ENCODE data around the gene PRTG. TPM values are rescaled to one million over a fixed set of nuclear protein-coding genes. Genes with fewer than 3 reads are reported as not detected.

Gene PRTG
- polyA plus RNA-seq, 3 donors: not detected

DNA sequence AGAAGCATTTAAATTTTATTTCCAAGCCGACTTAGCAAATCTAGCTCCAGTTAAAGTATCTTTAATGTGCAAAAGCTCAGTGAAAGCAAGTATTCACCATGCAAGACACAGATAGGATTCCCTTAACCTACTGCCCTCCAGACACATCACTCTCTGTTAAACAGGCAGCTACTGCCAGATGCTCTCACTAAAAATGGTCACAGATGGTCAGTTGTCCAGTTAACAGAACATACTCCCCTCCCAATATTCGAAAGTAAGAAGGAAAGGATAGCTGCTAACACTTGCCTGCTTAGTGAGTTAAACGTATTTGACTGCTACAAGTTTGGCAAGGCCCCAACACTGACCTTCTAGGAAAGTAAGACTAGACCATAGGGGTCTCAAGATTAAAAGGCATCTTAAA, 73.7 kb downstream of the PRTG start:
- TF ChIP-seq, protein P1, sequence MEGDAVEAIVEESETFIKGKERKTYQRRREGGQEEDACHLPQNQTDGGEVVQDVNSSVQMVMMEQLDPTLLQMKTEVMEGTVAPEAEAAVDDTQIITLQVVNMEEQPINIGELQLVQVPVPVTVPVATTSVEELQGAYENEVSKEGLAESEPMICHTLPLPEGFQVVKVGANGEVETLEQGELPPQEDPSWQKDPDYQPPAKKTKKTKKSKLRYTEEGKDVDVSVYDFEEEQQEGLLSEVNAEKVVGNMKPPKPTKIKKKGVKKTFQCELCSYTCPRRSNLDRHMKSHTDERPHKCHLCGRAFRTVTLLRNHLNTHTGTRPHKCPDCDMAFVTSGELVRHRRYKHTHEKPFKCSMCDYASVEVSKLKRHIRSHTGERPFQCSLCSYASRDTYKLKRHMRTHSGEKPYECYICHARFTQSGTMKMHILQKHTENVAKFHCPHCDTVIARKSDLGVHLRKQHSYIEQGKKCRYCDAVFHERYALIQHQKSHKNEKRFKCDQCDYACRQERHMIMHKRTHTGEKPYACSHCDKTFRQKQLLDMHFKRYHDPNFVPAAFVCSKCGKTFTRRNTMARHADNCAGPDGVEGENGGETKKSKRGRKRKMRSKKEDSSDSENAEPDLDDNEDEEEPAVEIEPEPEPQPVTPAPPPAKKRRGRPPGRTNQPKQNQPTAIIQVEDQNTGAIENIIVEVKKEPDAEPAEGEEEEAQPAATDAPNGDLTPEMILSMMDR (IDR thresholded peaks at IDR 0.05): no peak
- Mint-ChIP-seq H3K27ac (no peak overlapping the region), H3K36me3 (no peaks in the 10 kb centered on the region), H3K27me3 (ENCODE audit: low read depth in 3 of 3) (peaks cover 0 to 3% (median 3%) of the 10 kb centered on the region in 3 donors), H3K9me3 (no peaks in the 10 kb centered on the region), H3K4me3 (no peak overlapping the region), H3K4me1 (no peaks in the 10 kb centered on the region)
- no peaks in the 10 kb centered on the region for H3K9me3 ChIP-seq (replicated peaks in 1 of 2; ENCODE audit: control insufficient read depth in 1 of 2, insufficient read depth in 1 of 2, low read length in 2 of 2)
- no peak overlapping the region for H2AFZ ChIP-seq (ENCODE audit: insufficient read depth, low read depth, low read length, poor library complexity, severe bottlenecking)
- DNase-seq: no peak
- H4K20me1 ChIP-seq (ENCODE audit: insufficient read depth, low read length): no peaks in the 10 kb centered on the region
- no peak overlapping the region for H3K4me2 ChIP-seq (replicated peaks; ENCODE audit: extremely low read depth, low read length, poor library complexity, severe bottlenecking)
- WGBS (ENCODE audit: insufficient coverage): 86% methylated on average over 1 of the region's 3 CpGs
- no peaks in the 10 kb centered on the region for H3K27me3 ChIP-seq (ENCODE audit: control insufficient read depth in 2 of 2, insufficient read depth in 2 of 2, low read length in 2 of 2)
- no peaks in the 10 kb centered on the region for H3K79me2 ChIP-seq (ENCODE audit: insufficient read depth, low read length)
- intact Hi-C loops (cut with micrococcal nuclease): no loop called here
- H3K4me3 ChIP-seq (replicated peaks in 1 of 3; ENCODE audit: low read depth in 2 of 3, low read length in 3 of 3): no peak overlapping the region
- H3K27ac ChIP-seq (ENCODE audit: low read depth in 1 of 2, low read length in 2 of 2): no peak overlapping the region
- H3K4me1 ChIP-seq (ENCODE audit: control insufficient read depth in 1 of 2, insufficient read depth in 2 of 2, low read length in 2 of 2): no peaks in the 10 kb centered on the region
- H3K9ac ChIP-seq (ENCODE audit: insufficient read depth, low read length, poor library complexity, severe bottlenecking): no peak overlapping the region
- H3K36me3 ChIP-seq (replicated peaks in 1 of 2; ENCODE audit: control insufficient read depth in 1 of 2, insufficient read depth in 2 of 2, low read length in 2 of 2): no peaks in the 10 kb centered on the region

DNA sequence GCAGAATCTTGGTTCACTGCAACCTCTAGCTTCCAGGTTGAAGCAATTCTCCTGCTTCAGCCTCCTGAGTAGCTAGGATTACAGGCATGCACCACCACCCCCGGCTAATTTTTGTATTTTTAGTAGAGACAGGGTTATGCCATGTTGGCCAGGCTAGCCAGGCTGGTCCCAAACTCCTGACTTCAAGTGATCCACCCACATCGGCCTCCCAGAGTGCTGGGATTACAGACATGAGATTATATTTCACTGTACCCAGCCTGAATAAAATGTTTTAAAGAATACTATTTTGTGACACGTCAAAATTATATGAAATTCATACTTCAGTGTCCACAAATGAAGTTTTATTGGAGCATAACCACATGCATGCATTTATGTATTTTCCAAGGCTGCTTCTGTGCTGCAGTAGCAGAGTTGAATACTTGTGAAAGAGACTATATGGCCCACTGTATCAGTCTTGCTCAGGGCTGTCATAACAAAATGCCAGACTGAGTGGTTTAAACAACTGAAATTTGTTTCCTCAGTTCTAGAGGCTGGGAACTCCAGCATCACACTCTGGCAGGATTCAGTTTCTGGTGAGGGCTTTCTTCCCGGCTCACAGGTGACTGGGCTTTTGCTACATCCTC, 77.2 kb downstream of the PRTG start:
- Histone ChIP-seq H3K4me2 (replicated peaks; ENCODE audit: extremely low read depth, low read length, poor library complexity, severe bottlenecking) (no peak overlapping the region), H3K36me3 (replicated peaks in 1 of 2; ENCODE audit: control insufficient read depth in 1 of 2, insufficient read depth in 2 of 2, low read length in 2 of 2) (no peaks in the 10 kb centered on the region), H3K9me3 (replicated peaks in 1 of 2; ENCODE audit: control insufficient read depth in 1 of 2, insufficient read depth in 1 of 2, low read length in 2 of 2) (no peaks in the 10 kb centered on the region), H4K20me1 (ENCODE audit: insufficient read depth, low read length) (no peaks in the 10 kb centered on the region), H3K79me2 (ENCODE audit: insufficient read depth, low read length) (no peaks in the 10 kb centered on the region), H3K9ac (ENCODE audit: insufficient read depth, low read length, poor library complexity, severe bottlenecking) (no peak overlapping the region), H3K27ac (ENCODE audit: low read depth in 1 of 2, low read length in 2 of 2) (no peak overlapping the region), H3K4me3 (replicated peaks in 1 of 3; ENCODE audit: low read depth in 2 of 3, low read length in 3 of 3) (no peak overlapping the region), H2AFZ (ENCODE audit: insufficient read depth, low read depth, low read length, poor library complexity, severe bottlenecking) (no peak overlapping the region), H3K4me1 (ENCODE audit: control insufficient read depth in 1 of 2, insufficient read depth in 2 of 2, low read length in 2 of 2) (no peaks in the 10 kb centered on the region), H3K27me3 (ENCODE audit: control insufficient read depth in 2 of 2, insufficient read depth in 2 of 2, low read length in 2 of 2) (no peaks in the 10 kb centered on the region)
- H3K4me3 Mint-ChIP-seq: no peak overlapping the region
- H3K4me1 Mint-ChIP-seq: no peaks in the 10 kb centered on the region
- H3K27me3 Mint-ChIP-seq (ENCODE audit: low read depth in 3 of 3): peaks cover 0 to 5% (median 3%) of the 10 kb centered on the region in 3 donors
- TF ChIP-seq, protein P1 (IDR thresholded peaks at IDR 0.05): no peak
- DNase-seq: no peak
- H3K36me3 Mint-ChIP-seq: no peaks in the 10 kb centered on the region
- WGBS (ENCODE audit: insufficient coverage): no CpG with 5 or more reads among the region's 4 CpGs
- H3K9me3 Mint-ChIP-seq: peaks cover 0 to 2% (median 0%) of the 10 kb centered on the region in 7 donors
- H3K27ac Mint-ChIP-seq: no peak overlapping the region
- intact Hi-C loops (cut with micrococcal nuclease): no loop called here
